H1 (cell line): ENCODE results near the gene PARP15. TPM values are rescaled to one million over a fixed set of nuclear protein-coding genes. Genes with fewer than 3 reads are reported as not detected.

ENCODE experiments used
- CTCF ChIA-PET: fragments of 300-600 bp; sonication (Branson Sonifier 250); formaldehyde crosslinking; loops from one replicate; lab custom pipeline; 2021; ENCODE audit not compliant: partially characterized antibody; lab: Charles Lee
- POLR2A ChIA-PET: fragments of 300-600 bp; sonication (Branson Sonifier 250); formaldehyde crosslinking; loops from one replicate; lab custom pipeline; 2021; ENCODE audit warnings: inconsistent platforms; ENCODE audit not compliant: partially characterized antibody; lab: Charles Lee
- DNase-seq, 2 experiments: peaks; one replicate each; pipeline versions ENCODE4 v3.0.0 to v3.0.0-alpha.2; 2010 to 2022; ENCODE audit warnings: low spot score in 2 of 2, low read depth in 1 of 2, mixed read lengths in 1 of 2
- FAIRE-seq: peaks from 2 replicates; lab custom pipeline; 2011; peaks lifted over from hg19 to GRCh38; lab: Jason Lieb, UNC
- H2AFZ ChIP-seq: 2 replicates; pipeline ENCODE4 v1.8.1; 2012; ENCODE audit warnings: low read length, inconsistent platforms
- H2AK5ac ChIP-seq: 2 replicates; pipeline ENCODE4 v1.6.1; 2013; ENCODE audit warnings: low read depth, low read length
- H2BK120ac ChIP-seq: replicated peaks from 2 replicates; pipeline ENCODE3; 2013; ENCODE audit warnings: low read depth, low read length, inconsistent platforms
- H2BK12ac ChIP-seq: 2 replicates; pipeline ENCODE4 v1.6.1; 2013; ENCODE audit warnings: low read depth, low read length
- H2BK15ac ChIP-seq: 2 replicates; pipeline ENCODE4 v1.6.1; 2013; ENCODE audit warnings: low read length
- H2BK20ac ChIP-seq: 2 replicates; pipeline ENCODE4 v1.6.1; 2013; ENCODE audit warnings: low read length
- H2BK5ac ChIP-seq: 2 replicates; pipeline ENCODE4 v1.6.1; 2013; ENCODE audit warnings: low read depth, low read length
- H3K14ac ChIP-seq: 2 replicates; pipeline ENCODE4 v1.6.1; 2013; ENCODE audit warnings: inconsistent platforms; ENCODE audit not compliant: insufficient read length
- H3K18ac ChIP-seq: 2 replicates; pipeline ENCODE4 v1.6.1; 2013; ENCODE audit warnings: low read length; ENCODE audit errors: extremely low read depth
- H3K23ac ChIP-seq: 2 replicates; pipeline ENCODE4 v1.6.1; 2013; ENCODE audit warnings: inconsistent platforms; ENCODE audit not compliant: insufficient read length
- H3K23me2 ChIP-seq: 2 replicates; pipeline ENCODE4 v1.6.1; 2013; ENCODE audit warnings: low read depth, low read length
- H3K27ac ChIP-seq: 2 replicates; pipeline ENCODE4 v1.6.1; 2011; ENCODE audit warnings: low read depth, low read length, inconsistent platforms
- H3K27me3 ChIP-seq, 4 experiments: replicated peaks in 1 of 4; 1 replicate in 1 of 4; 2 replicates in 3 of 4; pipeline versions ENCODE4 v1.6.1 to v1.8.1; 2011 to 2013; ENCODE audit warnings: low read length in 3 of 4, mild to moderate bottlenecking in 3 of 4, inconsistent platforms in 2 of 4, mixed read lengths in 2 of 4, moderate library complexity in 1 of 4; ENCODE audit not compliant: control insufficient read depth in 3 of 4, insufficient read depth in 3 of 4; ENCODE audit errors: extremely low read depth in 1 of 4
- H3K36me3 ChIP-seq, 4 experiments: 2 replicates each; pipeline versions ENCODE4 v1.6.1 to v1.8.1; 2011 to 2013; ENCODE audit warnings: mild to moderate bottlenecking in 4 of 4, low read length in 3 of 4, moderate library complexity in 2 of 4, control low read depth in 1 of 4, inconsistent platforms in 1 of 4; ENCODE audit not compliant: insufficient read depth in 4 of 4, control insufficient read depth in 2 of 4
- H3K4ac ChIP-seq: replicated peaks from 2 replicates; pipeline ENCODE3; 2013; ENCODE audit warnings: low read length, low read depth, mixed read lengths, inconsistent platforms; ENCODE audit not compliant: insufficient read length
- H3K4me1 ChIP-seq, 4 experiments: replicated peaks in 1 of 4; 1 replicate in 1 of 4; 2 replicates in 3 of 4; pipeline versions ENCODE4 v1.6.1 to v1.8.1; 2011 to 2013; ENCODE audit warnings: low read length in 3 of 4, inconsistent platforms in 2 of 4, mixed read lengths in 1 of 4; ENCODE audit not compliant: insufficient read depth in 4 of 4, control insufficient read depth in 3 of 4
- H3K4me2 ChIP-seq, 2 experiments: 2 replicates each; pipeline versions ENCODE4 v1.6.1 to v1.8.1; 2011 to 2013; ENCODE audit warnings: low read depth in 2 of 2, low read length in 2 of 2, control low read depth in 1 of 2, inconsistent platforms in 1 of 2, mild to moderate bottlenecking in 1 of 2; ENCODE audit not compliant: insufficient read depth in 1 of 2
- H3K4me3 ChIP-seq, 4 experiments: fragments of 200-600, 300-600 bp in 1 of 4; sonication (generic), shearing (Covaris generic), sonication (Bioruptor Twin) in 1 of 4; 2 replicates each; pipeline versions ENCODE4 v1.5.1 to v1.8.1; 2011 to 2016; ENCODE audit warnings: low read length in 4 of 4, low read depth in 3 of 4, control low read depth in 2 of 4, inconsistent platforms in 2 of 4, mild to moderate bottlenecking in 2 of 4, mixed read lengths in 1 of 4, moderate library complexity in 1 of 4; ENCODE audit not compliant: insufficient read depth in 2 of 4; ENCODE audit errors: extremely low read depth in 1 of 4
- H3K56ac ChIP-seq: replicated peaks from 2 replicates; pipeline ENCODE3; 2013; ENCODE audit warnings: low read depth, mild to moderate bottlenecking, mixed read lengths, low read length, inconsistent platforms; ENCODE audit not compliant: insufficient read length
- H3K79me1 ChIP-seq: 2 replicates; pipeline ENCODE4 v1.6.1; 2013; ENCODE audit warnings: low read depth, low read length, control low read depth
- H3K79me2 ChIP-seq, 2 experiments: 2 replicates each; pipeline versions ENCODE4 v1.6.1 to v1.8.1; 2012 to 2013; ENCODE audit warnings: low read length in 2 of 2, mild to moderate bottlenecking in 2 of 2, inconsistent platforms in 1 of 2; ENCODE audit not compliant: insufficient read depth in 2 of 2, control insufficient read depth in 1 of 2
- H3K9ac ChIP-seq, 4 experiments: replicated peaks in 1 of 4; 1 replicate in 1 of 4; 2 replicates in 3 of 4; pipeline versions ENCODE4 v1.6.1 to v1.8.1; 2011 to 2013; ENCODE audit warnings: low read depth in 3 of 4, low read length in 3 of 4, control low read depth in 2 of 4, mild to moderate bottlenecking in 2 of 4, moderate library complexity in 2 of 4, inconsistent platforms in 1 of 4; ENCODE audit errors: extremely low read depth in 1 of 4
- H3K9me3 ChIP-seq, 2 experiments: 2 replicates each; pipeline versions ENCODE4 v1.6.1 to v1.8.1; 2012 to 2013; ENCODE audit warnings: mild to moderate bottlenecking in 2 of 2, moderate library complexity in 2 of 2, control low read depth in 1 of 2, inconsistent platforms in 1 of 2, low read depth in 1 of 2, low read length in 1 of 2, mixed read lengths in 1 of 2; ENCODE audit not compliant: insufficient read depth in 2 of 2
- H4K20me1 ChIP-seq, 2 experiments: replicated peaks in 1 of 2; 2 replicates each; pipeline versions ENCODE3 to v1.8.1; 2011 to 2013; ENCODE audit warnings: inconsistent platforms in 2 of 2, low read length in 2 of 2, mild to moderate bottlenecking in 1 of 2; ENCODE audit not compliant: insufficient read depth in 2 of 2, control insufficient read depth in 1 of 2
- H4K5ac ChIP-seq: 2 replicates; pipeline ENCODE4 v1.6.1; 2013; ENCODE audit warnings: low read length, low read depth, mixed read lengths, inconsistent platforms; ENCODE audit not compliant: insufficient read length
- H4K8ac ChIP-seq: 2 replicates; pipeline ENCODE4 v1.8.0; 2013; ENCODE audit warnings: mild to moderate bottlenecking, moderate library complexity, low read length, inconsistent platforms; ENCODE audit not compliant: insufficient read depth; ENCODE audit errors: extremely low read depth
- H4K91ac ChIP-seq: replicated peaks from 2 replicates; pipeline ENCODE3; 2013; ENCODE audit warnings: low read length, mixed read lengths, inconsistent platforms; ENCODE audit not compliant: insufficient read length
- KDM1A ChIP-seq: fragments of 200-600, 300-600 bp; sonication (generic); IDR thresholded peaks from 2 replicates; pipeline ENCODE4 v1.7.1; 2016; ENCODE audit warnings: mild to moderate bottlenecking, low read length, borderline replicate concordance
- MAX ChIP-seq: IDR thresholded peaks from 2 replicates; pipeline ENCODE4 v1.6.1; 2012; ENCODE audit warnings: inconsistent platforms
- WGBS, 2 experiments: shearing (Covaris generic) in 1 of 2; methylation state at CpG; one replicate each; pipeline versions ENCODE4 v1.1.6 to v1.1.7; 2013 to 2015; ENCODE audit warnings: low lambda C conversion rate in 2 of 2, mixed read lengths in 2 of 2, inconsistent platforms in 1 of 2, low coverage in 1 of 2, missing lambda C conversion rate in 1 of 2; ENCODE audit not compliant: insufficient replicate concordance in 2 of 2, insufficient coverage in 1 of 2, insufficient read length in 1 of 2; ENCODE audit errors: extremely low coverage in 1 of 2, missing lambda C conversion rate in 1 of 2; 5-methylcytosine and 5-hydroxymethylcytosine counted together
- polyA plus RNA-seq, 7 experiments: library from polyadenylated mRNA; depleted of rRNA in 3 of 7; stranded (reverse) in 5 of 7; unstranded in 2 of 7; fragments of >200 nt in 5 of 7; fragments of 200-250 nt in 2 of 7; gene quantifications; 1 replicate in 5 of 7; 2 replicates in 1 of 7; 4 replicates in 1 of 7; pipeline versions ENCODE4 v1.2.1 to v1.2.3, GENCODE V29; 2011 to 2013; ENCODE audit warnings: missing spikeins in 2 of 7, mixed read lengths in 2 of 7
- total RNA-seq: library from RNA; stranded (reverse); fragmentation: NEBNext Ultra II Directional; extraction: Animal tissue kit (Norgen Biotek cat#: 25700); gene quantifications from 2 replicates; pipeline ENCODE4 v1.2.1, GENCODE V29; 2021
- TF ChIP-seq, protein P1 (sequence below): IDR thresholded peaks from 2 replicates; pipeline ENCODE4 v1.6.1; 2012; ENCODE audit warnings: inconsistent platforms

Gene PARP15
- total and polyA plus RNA-seq, 2 of the 8 experiments (the other 6 are each of a cell fraction or from before 2014, with no cell fraction given) = 0.37 to 0.45 TPM

GRCh38 chr3:122615303-122615702 lies 37.9 kb downstream of the PARP15 start:
- H3K4me1 ChIP-seq = peaks cover 0 to 5% (median 3%) of the 10 kb centered on the region in 4 experiments; a peak in 2 of 7 replicates

More at GRCh38 chr3:122615303-122615702, 37.9 kb downstream of the PARP15 start:
- Histone ChIP-seq H2BK12ac (no peak overlapping the region), H4K91ac (no peak overlapping the region), H3K4me3 (no peak overlapping the region), H2BK20ac (no peak overlapping the region), H3K4ac (no peak overlapping the region), H4K20me1 (no peaks in the 10 kb centered on the region), H3K14ac (no peak overlapping the region), H3K9me3 (no peaks in the 10 kb centered on the region), H3K79me1 (no peaks in the 10 kb centered on the region), H3K27me3 (no peaks in the 10 kb centered on the region), H3K23me2 (no peaks in the 10 kb centered on the region), H4K5ac (no peak overlapping the region), H2BK15ac (no peak overlapping the region), H2AK5ac (no peak overlapping the region), H2AFZ (peak overlapping the region; percentile 74; the same call in 1 of the 2 replicates), H2BK5ac (no peak overlapping the region), H3K56ac (no peak overlapping the region), H3K4me2 (no peak overlapping the region), H3K9ac (no peak overlapping the region), H2BK120ac (no peak overlapping the region), H4K8ac (no peak overlapping the region), H3K27ac (no peak overlapping the region), H3K18ac (peak overlapping the region; percentile 9; the same call in 1 of the 2 replicates), H3K79me2 (no peaks in the 10 kb centered on the region), H3K36me3 (no peaks in the 10 kb centered on the region), H3K23ac (no peak overlapping the region)
- CTCF ChIA-PET = no interaction called here
- FAIRE-seq = no peak
- TF ChIP-seq KDM1A = no peak
- 0 out of 2 replicates have a peak, but pooled peaks have one; percentile 28 for TF ChIP-seq MAX
- TF ChIP-seq, protein P1, sequence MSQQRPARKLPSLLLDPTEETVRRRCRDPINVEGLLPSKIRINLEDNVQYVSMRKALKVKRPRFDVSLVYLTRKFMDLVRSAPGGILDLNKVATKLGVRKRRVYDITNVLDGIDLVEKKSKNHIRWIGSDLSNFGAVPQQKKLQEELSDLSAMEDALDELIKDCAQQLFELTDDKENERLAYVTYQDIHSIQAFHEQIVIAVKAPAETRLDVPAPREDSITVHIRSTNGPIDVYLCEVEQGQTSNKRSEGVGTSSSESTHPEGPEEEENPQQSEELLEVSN = peak; percentile 64; the same call in 1 of the 2 replicates
- 72% methylated on average over 3 of the region's 3 CpGs; no CpG with 5 or more reads in 1 of the 2 experiments for WGBS, 2 experiments
- POLR2A ChIA-PET = no interaction called here
- DNase-seq = no peak
